HG03460 (cell line): ENCODE measurements around the gene SPTAN1.
"Not testable (repeated sequence)": the region's sequence is repeated elsewhere in the genome, so short reads cannot be mapped to it uniquely, and the experiment has no call there.

Experiments
- ATAC-seq: cut with Tn5 transposase; IDR thresholded peaks from one replicate; pipeline ENCODE4 v1.9.1; 2021; ENCODE audit not compliant: unreplicated experiment

SPTAN1 gene

DNA sequence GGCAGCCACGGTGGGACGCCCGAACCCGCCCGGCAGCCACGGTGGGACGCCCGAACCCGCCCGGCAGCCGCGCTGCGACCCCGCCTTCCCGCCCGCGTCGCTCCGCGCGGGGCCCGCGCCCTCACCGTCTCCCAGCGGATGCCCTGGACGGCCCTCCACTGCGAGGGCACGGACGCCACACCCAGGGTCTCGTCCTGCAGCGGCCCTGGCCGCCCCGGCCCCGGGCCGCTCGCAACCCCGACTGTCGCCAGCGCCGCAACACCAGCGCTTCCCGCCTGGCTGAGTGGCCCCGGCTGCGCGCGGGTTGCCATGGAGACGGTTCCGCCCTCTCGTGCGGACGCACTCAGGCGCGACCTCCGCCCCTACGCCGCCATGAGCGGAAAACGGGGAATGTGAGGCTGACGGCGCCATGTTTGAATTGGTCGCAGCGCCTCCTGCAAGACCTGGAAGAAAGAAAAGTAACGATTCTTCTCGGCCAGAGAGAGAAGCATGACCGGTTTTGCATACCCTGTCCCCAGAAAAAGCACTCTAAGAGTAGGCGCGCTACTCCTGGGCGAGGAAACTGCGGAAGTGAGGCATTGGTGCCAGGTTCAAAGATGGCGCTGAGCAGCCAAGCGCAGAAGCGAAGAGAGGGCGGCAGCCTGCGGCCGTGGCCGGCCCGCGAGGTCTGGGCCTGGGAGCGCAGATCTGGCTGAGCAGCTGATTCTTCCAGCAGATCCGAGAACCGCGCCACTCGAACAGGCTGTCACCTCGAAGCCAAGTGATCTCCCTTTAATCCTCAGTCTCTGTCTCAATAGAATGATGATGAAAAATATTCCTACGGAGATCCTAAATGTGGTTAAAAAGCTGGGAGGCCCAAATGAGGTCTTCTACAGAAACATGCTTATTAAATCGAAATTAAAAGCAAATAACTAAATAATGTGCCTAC, 104.3 kb downstream of the SPTAN1 start, which contains the start of gene DYNC2I2:
TSS of gene DYNC2I2 (minus strand) at position 432 of the 928 bp plus-strand sequence. CDS start at position 311, 121 bp downstream.
- ATAC-seq, result peak; percentile 63

DNA sequence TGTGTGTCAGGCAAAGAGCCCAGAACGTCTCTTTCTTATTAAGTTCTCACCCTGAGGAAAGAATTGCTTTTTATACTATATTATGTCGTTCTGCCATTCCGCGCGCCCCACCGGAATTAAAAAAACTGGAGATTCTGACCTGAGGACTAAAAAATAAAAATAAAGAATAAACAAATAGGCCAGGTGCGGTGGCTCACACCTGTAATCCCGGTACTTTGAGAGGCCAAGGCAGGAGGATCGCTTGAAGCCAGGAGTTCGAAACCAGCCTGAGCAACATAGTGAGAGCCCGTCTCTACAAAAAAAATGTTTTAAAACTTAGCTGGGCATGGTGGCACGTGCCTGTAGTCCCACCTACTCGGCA, 104.9 kb downstream of the SPTAN1 start:
- no peak for ATAC-seq

DNA sequence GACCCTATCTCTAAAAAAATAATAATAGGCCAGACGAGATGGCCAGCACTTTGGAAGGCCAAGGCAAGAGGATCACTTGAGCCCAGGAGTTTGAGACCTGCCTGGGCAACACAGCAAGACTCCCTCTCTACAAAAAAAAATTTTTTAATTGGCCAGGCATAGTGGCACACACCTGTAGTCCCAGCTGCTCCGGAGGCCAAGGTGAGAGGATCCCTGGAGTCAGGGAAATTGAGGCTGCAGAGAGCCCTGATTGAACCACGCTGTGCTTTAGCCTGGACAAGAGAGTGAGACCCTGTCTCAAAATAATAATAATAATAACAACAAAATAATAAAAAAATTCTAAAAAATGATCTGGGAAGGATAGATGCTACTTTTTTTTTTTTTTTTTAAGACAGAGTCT, 105.4 kb downstream of the SPTAN1 start:
- ATAC-seq, result no peak

DNA sequence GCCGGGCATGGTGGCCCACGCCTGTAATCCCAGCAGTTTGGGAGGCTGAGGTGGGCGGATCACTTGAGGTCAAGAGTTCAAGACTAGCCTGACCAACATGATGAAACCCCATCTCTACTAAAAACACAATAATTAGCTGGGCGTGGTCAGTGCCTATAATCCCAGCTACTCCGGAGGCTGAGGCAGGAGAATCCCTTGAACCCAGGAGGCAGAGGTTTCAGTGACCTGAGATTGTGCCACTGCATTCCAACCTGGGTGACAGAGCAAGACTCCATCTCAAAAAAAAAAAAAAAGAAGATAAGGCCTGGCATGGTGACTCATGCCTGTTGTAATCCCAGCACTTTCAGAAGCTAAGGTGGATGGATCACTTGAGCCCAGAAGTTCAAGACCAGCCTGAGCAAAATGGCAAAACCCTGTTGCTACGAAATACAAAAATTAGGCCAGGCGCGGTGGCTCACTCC, 114.1 kb downstream of the SPTAN1 start:
- not testable (repeated sequence) for ATAC-seq

DNA sequence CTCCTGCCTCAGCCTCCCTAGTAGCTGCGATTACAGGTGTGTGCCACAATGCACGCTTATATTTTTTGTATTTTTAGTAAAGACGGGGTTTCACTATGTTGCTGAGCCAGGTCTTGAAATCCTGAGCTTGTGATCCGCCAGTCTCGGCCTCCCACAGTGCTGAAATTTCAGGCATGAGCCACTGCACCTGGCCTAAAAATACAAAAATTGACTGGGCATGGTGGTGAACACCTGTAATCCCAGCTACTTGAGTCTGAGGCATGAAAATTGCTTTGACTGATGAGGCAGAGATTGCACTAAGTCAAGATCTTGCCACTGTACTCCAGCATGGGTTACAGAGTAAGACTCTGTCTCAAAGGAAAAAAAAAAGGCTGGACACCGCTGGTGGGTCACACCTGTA, 117.4 kb downstream of the SPTAN1 start:
- ATAC-seq, result no peak

DNA sequence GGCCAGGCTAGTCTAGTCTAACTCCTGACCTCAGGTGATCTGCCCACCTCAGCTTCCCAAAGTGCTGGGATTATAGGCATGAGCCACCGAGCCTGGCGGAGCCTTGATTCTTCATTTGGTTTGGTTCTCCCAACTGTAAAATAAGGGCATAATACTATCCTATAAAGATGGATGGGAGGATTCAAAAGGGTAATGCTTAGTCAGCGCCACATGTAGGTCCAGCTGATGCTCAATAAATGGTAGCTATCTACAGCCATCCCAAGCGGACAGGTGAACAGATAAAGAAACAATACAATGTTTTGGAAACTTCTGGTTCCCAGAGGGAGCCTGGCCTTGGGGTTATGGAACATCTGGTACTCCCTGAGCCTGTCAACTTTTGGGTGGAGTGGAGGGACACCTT, 123.0 kb downstream of the SPTAN1 start:
- no peak for ATAC-seq

DNA sequence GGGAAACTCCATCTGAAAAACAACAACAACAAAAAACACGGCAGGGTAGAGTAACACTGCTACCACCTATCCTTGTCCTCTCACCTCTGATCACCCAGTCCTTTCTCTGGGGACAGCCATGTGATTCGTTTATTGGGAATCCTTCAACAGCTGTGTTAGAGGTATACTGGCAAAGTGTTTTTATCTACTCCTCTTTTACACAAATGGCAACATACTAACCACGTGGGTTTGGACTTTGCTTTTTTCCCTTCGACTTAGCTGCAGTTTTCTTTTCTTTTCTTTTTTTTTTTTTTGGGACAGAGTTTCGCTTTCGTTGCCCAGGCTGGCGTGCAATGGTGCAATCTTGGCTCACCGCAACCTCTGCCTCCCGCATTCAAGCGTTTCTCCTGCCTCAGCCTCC, 125.4 kb downstream of the SPTAN1 start:
- no peak for ATAC-seq
